GM19023 (cell line): ENCODE results near the gene UPF3A.
"Not testable (repeated sequence)": the region's sequence is repeated elsewhere in the genome, so short reads cannot be mapped to it uniquely, and the experiment has no call there.

ENCODE experiments used
- ATAC-seq: cut with Tn5 transposase; IDR thresholded peaks from one replicate; pipeline ENCODE4 v1.9.1; 2021; ENCODE audit warnings: mild to moderate bottlenecking, moderate library complexity; ENCODE audit not compliant: unreplicated experiment

Gene UPF3A

DNA sequence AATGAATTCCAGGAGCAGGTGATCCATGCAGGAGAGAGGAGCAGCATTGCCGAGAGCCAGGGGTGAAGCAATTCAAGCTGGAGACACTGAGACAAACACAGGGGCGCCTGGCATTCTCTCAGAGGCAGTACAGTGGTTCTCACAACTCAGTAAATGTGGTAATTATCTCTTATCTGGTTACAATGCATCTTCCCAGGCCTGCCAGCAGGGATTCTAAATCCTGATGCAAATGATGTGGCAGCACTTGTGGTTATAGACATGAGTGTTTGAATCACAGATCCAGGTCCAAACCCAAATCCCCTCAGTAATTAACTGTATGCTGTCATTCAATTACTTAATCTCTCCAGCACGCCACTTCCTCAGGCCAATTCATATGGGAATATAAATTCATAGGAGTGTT is 52.5 kb downstream of the UPF3A start:
- ATAC-seq: not testable (repeated sequence)

GRCh38 chr13:114334305-114335053 is 53.1 kb downstream of the UPF3A start:
- ATAC-seq: no peak

- not testable (repeated sequence) for ATAC-seq
Measured at GRCh38 chr13:114336457-114336856, 55.1 kb downstream of the UPF3A start.

DNA sequence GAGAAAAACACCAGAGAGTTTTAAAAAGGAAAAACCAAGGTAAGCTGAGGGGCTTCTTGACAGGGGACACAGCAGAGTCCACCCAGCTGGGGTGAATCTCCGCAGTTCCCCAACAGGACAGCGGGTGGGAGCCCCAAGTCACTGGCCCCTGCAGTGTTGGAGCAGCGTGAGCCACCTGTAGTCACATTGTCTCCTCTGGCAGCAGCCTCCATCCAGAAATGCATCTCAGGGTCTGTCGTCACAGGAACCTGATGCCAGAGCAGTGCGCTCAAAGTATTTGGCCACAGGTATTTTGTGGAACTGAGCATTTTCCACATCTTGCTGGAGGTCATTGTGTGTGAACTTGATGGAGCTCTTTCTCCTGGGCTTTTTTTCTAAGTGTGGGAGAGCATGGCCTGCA is 57.6 kb downstream of the UPF3A start:
- no peak for ATAC-seq

- ATAC-seq: no peak
Measured at GRCh38 chr13:114339857-114340534, 58.6 kb downstream of the UPF3A start.

- no peak for ATAC-seq
Measured at GRCh38 chr13:114341003-114341777, 59.8 kb downstream of the UPF3A start.

DNA sequence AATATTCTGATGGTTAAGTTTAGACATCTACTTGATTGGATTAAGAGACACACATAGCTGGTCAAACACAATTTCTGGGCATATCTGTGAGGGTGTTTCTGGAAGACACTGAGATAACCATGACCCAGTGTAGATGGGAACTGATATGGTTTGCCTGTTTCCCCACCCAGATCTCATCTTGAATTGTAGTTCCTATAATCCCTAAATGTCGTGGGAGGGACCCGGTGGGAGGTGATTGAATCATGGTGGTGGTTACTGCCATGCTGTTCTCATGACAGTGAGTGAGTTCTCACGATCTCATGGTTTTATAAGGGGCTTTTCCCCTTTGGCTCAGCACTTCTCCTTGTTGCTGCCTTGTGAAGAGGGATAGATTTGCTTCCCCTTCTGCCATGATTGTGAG is 65.9 kb downstream of the UPF3A start:
- ATAC-seq: not testable (repeated sequence)

GRCh38 chr13:114352763-114353162 is 71.4 kb downstream of the UPF3A start:
- not testable (repeated sequence) for ATAC-seq

DNA sequence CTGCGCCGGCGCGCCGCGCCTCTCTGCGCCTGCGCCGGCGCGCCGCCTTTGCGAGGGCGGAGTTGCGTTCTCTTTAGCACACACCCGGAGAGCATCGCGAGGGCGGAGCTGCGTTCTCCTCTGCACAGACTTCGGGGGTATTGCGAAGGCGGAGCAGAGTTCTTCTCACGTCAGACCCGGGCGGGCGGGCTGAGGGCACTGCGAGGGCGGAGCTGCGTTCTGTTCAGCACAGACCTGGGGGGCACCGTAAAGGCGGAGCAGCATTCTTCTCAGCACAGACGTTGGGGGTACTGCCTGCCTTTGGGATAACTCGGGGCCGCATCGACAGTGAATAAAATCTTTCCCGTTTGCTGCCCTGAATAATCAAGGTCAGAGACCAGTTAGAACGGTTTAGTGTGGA is 72.0 kb downstream of the UPF3A start:
- not testable (repeated sequence) for ATAC-seq
